AG20443 (cell line): Measurements from ENCODE around the gene HIVEP3.

Source experiments
- DNase-seq: peaks from one replicate; pipeline ENCODE4 v3.0.0; 2012; ENCODE audit warnings: low spot score, mixed read lengths

The HIVEP3 gene

GRCh38 chr1:41683681-41684500 lies 234.8 kb downstream of the HIVEP3 start:
- DNase-seq: peak; percentile 41

GRCh38 chr1:41682845-41683625 lies 235.7 kb downstream of the HIVEP3 start:
- no peak for DNase-seq

- no peak for DNase-seq
Observed at GRCh38 chr1:41682149-41682548, 236.6 kb downstream of the HIVEP3 start.

GRCh38 chr1:41681331-41682098 lies 237.2 kb downstream of the HIVEP3 start:
- DNase-seq: peak; percentile 63

GRCh38 chr1:41679994-41680393 lies 238.7 kb downstream of the HIVEP3 start:
- DNase-seq: no peak

- no peak for DNase-seq
Observed at GRCh38 chr1:41679531-41679930, 239.2 kb downstream of the HIVEP3 start.

- no peak for DNase-seq
Observed at GRCh38 chr1:41678111-41678878, 240.4 kb downstream of the HIVEP3 start.

GRCh38 chr1:41677620-41678019 lies 241.1 kb downstream of the HIVEP3 start:
- DNase-seq: no peak

GRCh38 chr1:41675401-41675800 lies 243.3 kb downstream of the HIVEP3 start:
- no peak for DNase-seq

- no peak for DNase-seq
Observed at GRCh38 chr1:41674522-41674921, 244.2 kb downstream of the HIVEP3 start.

GRCh38 chr1:41673806-41674205 lies 244.9 kb downstream of the HIVEP3 start:
- DNase-seq: no peak

GRCh38 chr1:41673378-41673777 lies 245.3 kb downstream of the HIVEP3 start:
- no peak for DNase-seq

- no peak for DNase-seq
Observed at GRCh38 chr1:41672641-41673361, 245.9 kb downstream of the HIVEP3 start.

- DNase-seq: peak; percentile 65
Observed at GRCh38 chr1:41672173-41672572, 246.5 kb downstream of the HIVEP3 start.

- no peak for DNase-seq
Observed at GRCh38 chr1:41671116-41671755, 247.5 kb downstream of the HIVEP3 start.

GRCh38 chr1:41670217-41670957 lies 248.3 kb downstream of the HIVEP3 start:
- DNase-seq: peak; percentile 71

- DNase-seq: no peak
Observed at GRCh38 chr1:41668967-41669366, 249.8 kb downstream of the HIVEP3 start.

- no peak for DNase-seq
Observed at GRCh38 chr1:41668054-41668660, 250.6 kb downstream of the HIVEP3 start.

GRCh38 chr1:41666981-41667631 lies 251.6 kb downstream of the HIVEP3 start:
- peak; percentile 31 for DNase-seq
